IPS-NIHi7 (cell line): ENCODE measurements around the gene DBNDD1.

Experiments
- DNase-seq: peaks from one replicate; pipeline ENCODE4 v3.0.0; 2012; ENCODE audit warnings: mixed read lengths; ENCODE audit errors: extremely low spot score

The DBNDD1 gene

DNA sequence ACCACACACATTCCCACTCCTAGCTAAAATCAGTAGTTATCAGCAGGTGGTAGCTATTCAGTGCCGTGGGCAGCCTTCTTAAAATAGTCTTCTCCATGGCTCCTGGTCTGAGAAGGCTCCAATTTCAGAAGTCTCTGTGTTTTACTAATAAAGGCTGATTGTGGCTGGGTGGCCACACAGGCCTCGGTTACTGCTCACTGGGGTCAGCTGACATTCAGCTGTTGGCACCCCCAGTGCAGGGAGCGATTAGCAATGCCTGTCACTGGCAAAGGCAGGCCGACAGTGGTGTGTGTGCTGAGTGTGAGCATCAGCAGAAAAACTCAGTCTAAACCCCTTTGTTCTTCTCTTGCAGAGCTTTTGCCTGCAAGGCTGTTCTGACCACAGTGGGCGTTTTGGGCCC is 16.6 kb upstream of the DBNDD1 start:
- DNase-seq, result no peak

DNA sequence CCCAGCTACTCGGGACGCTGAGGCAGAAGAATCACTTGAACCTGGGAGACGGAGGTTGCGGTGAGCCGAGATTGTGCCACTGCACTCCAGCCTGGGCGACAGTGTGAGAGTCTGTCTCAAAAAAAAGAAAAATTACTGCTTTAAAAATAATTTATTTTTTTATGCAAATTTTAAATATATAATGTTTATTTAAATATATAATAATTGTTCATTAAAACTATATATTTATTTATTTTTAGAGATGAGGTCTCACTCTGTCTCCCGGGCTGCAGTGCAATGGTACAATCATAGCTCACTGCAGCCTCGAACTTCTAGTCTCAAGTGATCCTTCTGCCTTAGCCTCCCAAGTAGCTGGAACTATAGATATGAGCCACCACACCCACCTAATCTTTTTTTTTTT is 15.2 kb upstream of the DBNDD1 start:
- no peak for DNase-seq

DNA sequence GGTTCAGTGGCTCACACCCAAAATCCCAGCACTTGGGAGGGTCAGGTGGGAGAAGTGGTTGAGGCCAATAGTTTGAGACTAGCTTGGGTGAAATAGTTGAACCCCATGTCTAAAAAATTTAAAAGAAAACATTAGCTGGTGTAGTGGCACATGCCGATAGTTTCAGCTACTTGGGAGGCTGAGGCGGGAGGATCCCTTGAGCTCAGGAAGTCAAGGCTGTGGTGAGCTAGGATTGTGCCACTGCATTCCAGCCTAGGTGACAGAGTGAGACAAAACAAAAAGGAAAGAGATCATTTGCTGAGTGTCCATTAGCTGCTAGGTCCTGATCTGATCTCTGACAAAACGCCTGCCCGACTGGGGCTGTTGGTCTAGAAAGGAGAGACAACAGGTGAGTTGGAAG is 14.1 kb upstream of the DBNDD1 start:
- DNase-seq, result no peak

DNA sequence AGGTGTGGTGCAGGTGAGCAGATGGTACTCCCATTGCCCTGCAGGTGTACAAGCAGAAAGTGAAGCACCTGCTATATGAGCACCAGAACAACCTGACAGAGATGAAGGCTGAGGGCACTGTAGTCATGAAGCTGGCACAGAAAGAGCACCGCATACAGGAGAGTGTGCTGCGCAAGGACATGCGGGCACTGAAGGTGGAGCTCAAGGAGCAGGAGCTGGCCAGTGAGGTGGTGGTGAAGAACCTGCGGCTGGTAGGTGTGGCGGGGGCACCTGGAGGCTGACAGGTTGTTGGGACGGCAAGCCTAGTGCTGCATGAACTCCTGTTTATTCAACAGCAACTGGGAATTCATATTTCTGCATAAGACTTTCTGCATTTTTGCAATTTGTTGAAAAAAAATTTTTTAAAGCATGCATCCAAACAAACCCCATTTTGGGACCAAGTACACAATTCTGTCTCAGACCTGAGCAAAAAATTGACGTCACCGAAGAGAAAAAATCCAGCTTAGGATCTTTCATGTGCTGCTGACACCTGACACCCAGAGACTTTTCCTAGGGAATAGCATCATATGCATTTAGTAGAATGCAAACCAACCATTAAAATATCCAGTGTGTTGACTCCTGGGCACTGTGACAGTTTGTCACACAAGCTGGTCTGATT is 13.5 kb upstream of the DBNDD1 start:
- DNase-seq, result no peak

DNA sequence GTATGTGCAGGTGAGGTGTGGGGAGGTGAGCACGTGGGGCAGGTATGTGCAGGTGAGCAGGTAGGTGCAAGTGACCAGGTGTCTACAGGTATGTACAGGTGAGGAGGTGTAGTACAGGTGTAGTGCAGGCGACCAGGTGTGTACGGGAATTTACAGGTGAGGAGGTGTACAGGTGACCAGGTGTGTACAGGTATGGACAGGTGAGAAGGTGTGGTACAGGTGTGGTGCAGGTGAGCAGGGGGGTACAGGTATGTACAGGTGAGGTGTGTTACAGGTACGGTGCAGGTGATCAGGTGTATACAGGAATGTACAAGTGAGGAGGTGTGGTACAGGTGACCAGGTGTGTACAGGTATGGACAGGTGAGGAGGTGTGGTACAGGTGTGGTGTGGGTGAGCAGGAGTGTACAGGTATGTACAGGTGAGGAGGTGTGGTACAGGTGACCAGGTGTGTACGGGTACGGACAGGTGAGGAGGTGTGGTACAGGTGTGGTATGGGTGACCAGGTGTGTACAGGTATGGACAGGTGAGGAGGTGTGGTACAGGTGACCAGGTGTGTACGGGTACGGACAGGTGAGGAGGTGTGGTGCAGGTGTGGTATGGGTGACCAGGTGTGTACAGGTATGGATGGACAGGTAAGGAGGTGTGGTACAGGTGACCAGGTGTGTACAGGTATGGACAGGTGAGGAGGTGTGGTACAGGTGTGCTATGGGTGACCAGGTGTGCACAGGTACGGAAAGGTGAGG is 12.8 kb upstream of the DBNDD1 start:
- no peak for DNase-seq

DNA sequence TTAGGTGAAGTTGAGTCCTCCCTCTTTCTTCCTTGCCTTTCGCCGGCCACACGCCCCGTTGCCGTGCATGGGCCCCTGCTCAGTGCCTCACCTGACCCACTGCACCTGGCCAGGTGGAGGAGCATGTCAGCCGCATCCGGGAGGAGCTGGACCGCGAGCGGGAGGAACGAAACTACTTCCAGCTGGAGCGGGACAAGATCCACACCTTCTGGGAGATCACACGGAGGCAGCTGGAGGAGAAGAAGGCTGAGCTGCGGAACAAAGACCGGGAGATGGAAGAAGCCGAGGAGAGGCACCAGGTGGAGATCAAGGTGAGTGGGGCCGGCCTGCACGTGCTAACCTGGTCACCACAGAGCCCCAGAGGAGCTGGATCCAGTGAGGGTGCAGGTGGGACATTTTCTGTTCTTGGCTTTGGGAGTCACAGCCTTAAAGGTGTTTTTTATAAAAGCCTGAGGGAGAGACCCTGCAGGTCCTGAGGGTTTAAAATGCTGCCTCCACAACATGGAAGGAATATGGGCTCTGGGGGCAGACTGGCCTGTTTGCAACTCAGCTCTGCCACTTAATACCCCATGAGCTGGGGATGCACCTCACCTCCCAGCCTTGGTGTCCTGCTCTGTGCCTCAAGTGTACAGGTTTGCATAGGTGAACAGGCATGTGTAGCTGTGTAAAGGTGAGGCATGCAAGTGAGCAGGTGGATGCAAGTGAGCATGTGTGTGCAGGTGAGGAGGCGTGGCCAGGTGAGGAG is 12.1 kb upstream of the DBNDD1 start:
- DNase-seq, result no peak

DNA sequence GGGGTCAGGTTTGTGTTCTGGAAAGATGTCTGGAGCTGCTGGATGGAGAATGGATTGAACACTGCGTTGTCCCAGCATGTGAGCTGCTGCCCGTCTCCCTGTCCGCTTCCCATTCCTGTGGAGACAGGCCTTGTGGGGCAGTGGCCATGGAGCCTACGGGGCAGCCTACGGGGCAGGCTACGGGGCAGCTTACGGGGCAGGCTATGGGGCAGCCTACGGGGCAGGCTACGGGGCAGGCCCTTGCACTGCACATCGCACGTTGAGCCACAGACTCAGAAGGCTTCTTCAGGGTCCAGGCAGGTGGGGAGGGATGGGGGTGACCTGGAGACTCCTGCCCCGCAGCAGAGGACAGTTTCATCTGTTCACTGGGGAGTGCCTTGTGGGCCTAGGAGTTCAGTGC is 9.7 kb upstream of the DBNDD1 start:
- DNase-seq, result no peak

DNA sequence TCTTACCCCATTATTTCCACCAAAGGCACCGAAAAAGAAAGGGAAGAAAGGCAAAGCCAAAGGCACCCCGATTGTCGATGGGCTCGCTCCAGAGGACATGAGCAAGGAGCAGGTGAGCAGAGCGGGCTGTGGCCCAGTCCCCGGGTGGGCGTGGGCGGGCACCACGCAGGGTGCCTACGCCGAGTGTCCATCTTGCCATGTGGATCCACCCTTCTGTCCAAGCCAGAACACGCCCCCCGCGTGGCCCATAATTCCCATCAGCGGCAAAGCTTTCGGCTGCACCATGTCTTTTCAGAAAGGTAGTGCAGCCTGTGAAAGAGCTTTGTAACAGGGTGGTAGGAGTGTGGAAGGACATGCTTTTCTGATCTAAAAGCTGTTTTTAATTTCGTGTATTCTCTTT is 8.4 kb upstream of the DBNDD1 start:
- no peak for DNase-seq

DNA sequence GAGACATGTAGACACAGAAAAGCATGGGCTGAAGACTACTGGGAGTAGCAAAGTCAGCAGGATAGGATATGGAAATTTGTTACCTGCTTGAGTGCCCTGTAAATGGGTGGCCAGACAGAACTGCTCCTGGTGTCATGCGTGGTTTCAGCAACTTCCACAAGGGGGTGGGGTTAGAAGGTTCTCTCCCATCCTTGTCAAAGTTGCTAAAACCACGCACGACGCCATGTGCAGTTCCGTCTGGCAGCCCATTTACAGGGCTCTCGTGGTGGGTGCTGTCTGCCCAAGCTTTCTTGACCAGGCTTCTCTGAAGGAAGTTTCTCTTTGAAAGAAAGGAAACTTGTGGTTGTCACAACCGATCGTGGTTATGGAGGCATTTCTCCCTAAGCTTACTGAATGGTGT is 6.9 kb upstream of the DBNDD1 start:
- no peak for DNase-seq

DNA sequence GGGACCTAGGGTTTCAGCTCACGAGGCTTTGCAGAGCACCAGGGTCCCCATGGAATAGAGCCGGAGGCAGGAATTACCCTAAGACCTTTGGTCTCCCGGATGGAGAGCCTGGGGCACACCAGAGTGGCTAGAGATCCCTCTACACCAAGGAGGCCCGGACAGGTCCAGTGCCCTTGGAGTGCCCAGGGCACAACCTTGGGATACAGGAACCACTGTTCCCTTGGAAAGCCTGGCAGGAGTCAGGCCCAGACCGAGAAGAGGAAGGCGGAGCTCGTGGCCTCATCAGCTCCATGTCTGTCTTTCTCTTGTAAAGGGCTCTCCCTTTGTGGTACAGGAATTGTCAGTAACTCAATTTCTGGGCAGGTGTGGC is 3.8 kb upstream of the DBNDD1 start:
- DNase-seq, result no peak

DNA sequence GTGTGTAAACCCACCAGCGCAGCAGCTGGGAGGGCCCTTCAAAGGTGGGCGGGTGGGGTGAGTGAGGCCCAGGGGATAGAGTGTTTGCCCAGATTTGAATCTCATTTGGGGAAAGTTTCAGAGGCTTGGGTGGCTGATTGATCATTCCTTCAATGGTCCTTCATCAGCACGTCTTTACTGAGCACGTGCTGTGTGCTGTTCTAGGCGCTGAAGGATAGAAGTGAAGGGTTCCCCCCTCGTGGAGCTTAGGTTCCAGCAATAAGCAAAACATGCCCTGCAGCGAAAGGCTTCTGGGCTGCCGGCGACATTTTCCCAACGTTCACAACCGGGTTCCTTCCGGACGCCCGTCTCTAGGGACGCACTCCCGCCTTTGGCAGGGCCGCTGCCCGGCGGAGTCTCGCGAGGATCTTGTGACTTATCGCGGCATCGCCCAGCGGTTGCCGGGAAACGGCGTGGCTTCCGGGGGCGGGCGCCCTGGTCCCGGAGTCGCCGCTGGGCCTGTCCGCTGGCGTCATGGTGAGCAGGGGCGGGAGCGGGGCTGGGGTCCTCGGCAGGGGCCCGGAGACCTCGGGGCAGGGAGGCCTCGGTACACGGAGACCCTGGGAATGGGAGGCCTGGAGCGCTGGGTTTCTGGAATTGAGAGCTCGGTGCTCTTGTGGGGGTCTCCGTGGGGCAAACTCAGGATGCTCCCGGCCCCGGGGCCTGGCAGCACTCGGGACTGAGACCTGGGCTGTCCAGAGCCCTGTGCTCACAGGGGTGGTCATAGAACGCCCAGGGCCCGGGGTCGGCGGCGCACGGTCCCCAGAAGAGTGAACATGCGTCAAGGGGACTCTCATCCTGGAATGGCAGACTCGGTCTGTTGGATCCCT is 3.2 kb upstream of the DBNDD1 start:
- DNase-seq, result peak; percentile 94

DNA sequence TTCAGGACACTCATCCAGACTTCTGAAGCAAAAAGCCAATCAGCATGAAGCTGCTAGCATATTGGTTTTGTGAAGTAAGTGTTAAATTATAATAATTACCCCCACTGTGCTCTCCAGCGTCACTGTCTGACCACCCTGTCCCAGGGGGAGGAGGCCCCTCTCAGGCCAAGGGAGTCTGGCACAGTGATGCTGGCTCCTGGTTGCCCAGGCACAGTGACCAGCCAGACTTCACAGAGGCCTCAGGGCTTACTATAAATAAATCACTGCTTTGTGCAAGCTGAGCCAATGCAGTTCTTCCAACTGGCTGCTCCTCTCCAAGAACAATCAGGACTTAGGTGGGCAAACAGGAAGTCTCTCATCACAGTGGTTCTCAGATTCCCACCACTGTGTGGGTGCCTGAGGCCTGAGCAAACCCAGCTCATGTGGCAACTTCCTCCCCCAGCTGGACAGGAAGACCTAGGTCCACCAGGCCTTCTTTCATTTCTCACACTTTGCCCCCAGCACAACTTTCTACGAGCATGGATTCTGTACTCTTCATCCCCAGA is 1.7 kb upstream of the DBNDD1 start:
- no peak for DNase-seq

DNA sequence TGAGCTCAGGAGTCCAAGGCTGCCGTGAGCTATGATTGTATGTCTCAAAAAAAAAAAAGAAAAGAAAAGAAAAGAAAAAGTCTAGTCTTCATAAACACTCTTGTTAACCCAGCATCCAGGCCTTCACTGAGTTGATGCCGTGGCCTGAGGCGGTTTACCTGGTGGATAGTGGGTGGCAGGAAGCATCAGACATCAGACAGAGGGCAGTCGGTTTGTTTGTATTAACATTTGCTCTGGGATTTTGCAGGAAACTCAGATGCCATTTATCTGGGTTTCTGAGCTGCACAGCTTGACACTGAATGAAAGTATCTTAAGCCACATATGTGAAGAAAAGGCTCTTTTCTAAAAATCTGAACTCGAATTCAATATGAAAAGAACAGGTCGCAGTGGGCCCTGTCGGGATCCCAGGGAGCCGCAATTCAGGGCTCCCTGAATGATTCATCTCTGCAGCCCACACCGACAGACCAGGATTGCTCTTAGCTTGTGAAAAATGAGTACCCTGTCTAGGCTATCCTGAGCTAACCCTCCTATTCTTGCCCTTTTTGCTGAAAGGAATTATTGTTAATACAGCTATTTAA is 1.1 kb upstream of the DBNDD1 start:
- no peak for DNase-seq

DNA sequence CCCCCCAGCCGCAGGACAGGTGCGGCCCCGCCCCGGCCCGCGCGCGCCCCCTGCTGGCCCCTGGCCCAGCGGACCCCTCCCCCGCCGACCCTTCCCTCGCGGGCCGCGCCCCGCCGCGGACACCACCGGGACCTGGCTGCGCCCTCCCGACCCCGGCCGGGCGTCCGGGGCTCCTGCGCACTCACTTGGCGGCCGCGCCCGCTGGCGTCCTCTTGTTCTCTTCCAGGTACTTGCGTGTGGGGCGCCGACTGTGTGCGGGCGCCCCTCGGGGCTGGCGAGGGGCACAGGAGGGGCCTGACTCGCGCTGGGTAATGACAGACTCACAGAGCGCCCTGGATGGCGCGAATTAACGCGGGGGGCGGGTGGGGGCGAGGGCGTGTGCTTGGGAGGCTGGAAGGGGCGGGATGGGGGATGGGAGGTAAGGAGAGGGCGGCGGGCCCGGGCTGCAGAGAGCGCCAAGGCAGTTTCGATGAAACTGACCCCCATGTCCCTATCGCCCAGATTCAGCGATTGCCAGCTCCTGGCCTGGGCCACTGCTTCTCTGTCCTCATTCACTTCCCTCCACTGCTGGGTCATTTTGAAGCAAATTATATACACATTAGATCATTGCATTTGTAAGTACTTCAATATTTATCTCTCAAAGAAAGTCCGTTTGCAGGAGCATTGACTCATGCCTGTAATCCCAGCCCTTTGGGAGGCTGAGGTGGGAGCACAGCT is 445 bp upstream of the DBNDD1 start:
- peak; percentile 83 for DNase-seq

DNA sequence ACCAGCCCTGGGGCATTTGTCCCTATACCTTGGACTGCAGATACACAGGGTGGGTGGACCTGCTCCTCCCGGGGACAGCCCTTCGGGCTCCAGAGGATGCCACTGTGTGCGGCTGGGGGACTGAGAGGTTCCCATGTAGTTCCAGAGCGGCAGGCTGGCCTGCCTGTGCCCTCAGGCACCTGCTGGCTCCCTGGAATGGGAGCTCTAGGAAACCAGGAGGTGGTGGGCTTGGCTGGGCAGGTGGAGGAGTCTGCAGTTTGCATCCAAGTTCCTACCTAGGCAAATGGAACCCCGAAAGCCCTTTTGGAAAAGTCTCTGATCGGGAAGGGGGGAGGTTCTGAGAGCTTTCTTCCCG is 982 bp downstream of the DBNDD1 start:
- DNase-seq, result no peak

DNA sequence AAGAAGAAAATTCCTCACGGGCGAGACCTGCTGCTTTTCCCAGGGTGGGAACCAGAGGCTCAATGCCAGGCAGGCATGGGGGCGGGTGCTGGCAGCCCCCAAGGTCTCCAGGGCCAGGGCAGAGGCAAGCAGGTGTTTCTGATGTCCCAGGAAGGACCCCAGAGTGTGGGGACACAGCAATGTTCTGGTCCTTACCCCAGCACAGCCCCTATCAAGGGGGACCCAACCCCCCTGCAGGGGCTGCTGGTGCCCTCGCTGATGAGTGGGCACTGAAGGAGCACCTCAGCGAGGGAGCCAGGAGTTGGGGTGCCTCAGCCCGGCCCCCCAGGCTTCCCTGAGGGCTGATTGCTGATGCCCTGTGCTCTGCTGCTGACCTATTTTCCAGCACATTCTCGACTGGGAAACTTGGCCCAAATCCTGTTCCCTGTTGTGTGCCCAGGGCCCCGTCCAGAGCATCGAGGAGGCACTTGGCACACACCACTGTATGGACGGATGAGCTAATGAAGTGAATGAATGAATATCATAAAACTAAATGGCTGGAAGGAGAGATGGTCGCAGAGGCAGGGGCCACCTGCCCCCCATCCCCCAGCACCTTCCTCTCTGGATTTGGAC is 2.8 kb downstream of the DBNDD1 start:
- DNase-seq, result no peak

DNA sequence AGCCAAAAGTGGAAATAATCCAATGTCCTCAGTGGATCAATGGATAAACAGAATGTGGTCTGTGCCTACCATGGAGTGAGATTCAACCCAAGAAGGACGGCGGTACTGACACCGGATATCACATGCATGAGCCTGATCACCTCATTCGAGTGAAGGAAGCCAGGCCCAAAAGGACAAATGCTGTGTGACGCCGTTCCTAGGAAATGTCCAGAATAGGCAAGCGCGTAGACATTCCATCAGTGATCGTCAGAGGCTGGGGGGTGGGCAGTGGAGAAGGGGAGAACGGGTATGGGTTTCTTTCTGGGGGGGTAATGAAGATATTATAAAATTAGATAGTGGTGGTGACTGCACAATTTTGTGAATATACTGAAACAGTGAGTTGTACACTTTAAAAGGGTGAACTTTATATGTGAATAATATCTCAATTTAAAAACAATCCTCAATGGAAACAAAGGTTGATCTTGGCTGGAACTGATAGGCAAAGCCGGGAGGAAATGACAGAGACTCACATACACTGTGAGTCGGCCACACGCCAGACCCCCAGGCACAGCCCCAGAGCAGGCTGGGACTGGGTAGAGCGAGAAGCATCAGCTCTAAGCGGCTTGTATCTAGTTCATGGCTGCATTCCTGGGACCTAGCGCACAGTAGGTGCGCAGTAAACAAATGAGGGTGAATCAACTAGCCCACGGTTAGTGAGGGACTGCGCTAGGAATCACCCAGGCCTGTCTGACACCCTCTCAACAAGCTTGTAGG is 3.5 kb downstream of the DBNDD1 start:
- DNase-seq, result no peak

DNA sequence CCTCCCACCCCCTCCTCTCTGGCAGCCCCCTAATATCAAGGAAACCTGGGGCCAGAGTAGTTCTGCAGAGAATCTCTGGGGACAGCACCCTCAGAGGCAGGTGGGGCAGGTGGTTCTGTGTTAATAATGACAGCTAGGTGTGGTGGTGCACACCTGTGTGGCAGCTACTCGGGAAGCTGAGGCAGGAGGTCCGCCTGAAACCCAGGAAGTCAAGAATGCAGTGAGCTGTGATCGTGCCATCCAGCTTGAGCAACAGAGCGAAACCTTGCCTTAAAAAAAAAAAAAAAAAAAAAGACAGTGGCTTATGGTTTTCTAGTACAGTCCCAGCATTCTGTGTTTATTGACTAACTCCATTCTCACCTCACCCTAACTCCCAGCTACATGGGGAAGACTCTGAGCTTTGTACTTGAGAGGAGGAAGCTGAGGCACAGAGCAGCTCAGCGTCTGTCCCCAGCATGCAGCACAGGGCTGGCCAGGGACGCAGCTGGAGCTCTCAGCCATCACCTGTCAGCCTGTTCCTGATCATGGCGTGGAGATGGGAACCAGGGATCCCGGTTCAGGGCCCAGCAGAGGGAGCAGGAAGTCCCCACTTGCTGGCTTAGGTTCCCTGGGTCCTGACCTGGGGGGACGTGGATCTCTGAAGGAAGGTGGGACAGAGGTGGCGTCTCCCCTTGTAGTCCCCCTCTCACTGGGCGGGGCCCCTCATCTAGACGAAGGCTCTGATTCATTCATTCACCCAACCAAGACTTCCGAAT is 6.1 kb downstream of the DBNDD1 start:
- no peak for DNase-seq

DNA sequence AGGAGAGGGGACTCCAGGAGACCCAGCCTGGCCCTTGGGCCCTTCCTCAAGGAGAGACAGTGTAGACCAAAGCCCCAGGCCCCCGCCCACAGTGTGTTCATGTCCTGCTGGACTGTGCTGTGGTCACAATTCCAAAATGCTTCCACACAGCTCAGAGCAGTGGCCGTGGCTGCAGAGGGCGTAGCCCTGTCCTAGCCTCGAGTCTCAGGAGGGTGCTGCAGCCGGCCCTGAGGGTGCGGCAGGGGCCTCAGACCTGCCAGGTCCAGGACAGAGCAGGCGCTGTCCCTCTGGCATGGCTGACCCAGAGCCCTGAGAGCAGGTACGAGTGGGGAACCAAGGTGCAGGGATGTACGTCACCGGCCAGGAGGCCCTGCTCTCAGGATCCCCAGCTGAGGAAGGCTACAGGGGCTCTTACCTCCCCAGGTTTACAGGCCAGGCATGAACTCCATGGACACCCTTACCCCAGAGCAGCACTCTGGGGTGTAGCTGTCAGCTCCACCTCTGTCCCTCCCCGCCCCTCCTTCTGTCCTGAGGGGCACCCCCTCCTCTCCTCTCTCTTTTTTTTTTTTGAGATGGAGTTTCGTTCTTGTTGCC is 7.3 kb downstream of the DBNDD1 start:
- DNase-seq, result no peak
